ENCODE measurements around the gene IFT20. TPM values are rescaled to one million over a fixed set of nuclear protein-coding genes. Genes with fewer than 3 reads are reported as not detected.
A peak's percentile ranks its signal among the peaks of the same experiment; 100 is the strongest.

Gene IFT20
- total RNA-seq, 1 experiment from 2014 or later: 21.0 TPM

DNA sequence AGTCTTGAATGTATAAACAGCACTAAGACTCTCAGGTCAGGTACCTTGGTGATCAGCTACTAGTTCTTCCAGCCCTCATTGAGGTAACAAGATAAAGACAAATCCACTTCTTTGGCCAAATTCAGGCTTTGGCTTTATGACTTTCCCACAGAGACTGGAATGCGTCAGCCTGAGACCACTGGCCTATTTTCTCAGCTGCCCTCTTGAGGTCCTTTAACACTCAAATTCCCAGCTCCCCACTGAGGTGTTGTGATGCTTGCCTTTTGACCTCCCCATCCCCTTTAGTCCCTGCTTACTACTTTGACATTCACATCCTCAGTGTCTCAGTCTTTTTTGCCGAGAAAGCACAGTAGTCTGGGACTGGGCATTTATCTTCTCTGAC lies 10.9 kb upstream of the IFT20 start:
- Histone ChIP-seq H4K5ac (ENCODE audit: insufficient read length, low read depth, low read length) (no peak overlapping the region), H3K4me2 (ENCODE audit: insufficient read depth, insufficient read length, low read length) (no peak overlapping the region)

More for the DNA sequence above, 10.9 kb upstream of the IFT20 start:
- H2AFZ ChIP-seq (ENCODE audit: low read length): no peak overlapping the region
- H2BK20ac ChIP-seq (ENCODE audit: low read depth, low read length, poor library complexity, severe bottlenecking): no peak overlapping the region
- H4K20me1 ChIP-seq (ENCODE audit: control insufficient read depth, insufficient read depth, insufficient read length): no peaks in the 10 kb centered on the region
- TF ChIP-seq, protein P1, sequence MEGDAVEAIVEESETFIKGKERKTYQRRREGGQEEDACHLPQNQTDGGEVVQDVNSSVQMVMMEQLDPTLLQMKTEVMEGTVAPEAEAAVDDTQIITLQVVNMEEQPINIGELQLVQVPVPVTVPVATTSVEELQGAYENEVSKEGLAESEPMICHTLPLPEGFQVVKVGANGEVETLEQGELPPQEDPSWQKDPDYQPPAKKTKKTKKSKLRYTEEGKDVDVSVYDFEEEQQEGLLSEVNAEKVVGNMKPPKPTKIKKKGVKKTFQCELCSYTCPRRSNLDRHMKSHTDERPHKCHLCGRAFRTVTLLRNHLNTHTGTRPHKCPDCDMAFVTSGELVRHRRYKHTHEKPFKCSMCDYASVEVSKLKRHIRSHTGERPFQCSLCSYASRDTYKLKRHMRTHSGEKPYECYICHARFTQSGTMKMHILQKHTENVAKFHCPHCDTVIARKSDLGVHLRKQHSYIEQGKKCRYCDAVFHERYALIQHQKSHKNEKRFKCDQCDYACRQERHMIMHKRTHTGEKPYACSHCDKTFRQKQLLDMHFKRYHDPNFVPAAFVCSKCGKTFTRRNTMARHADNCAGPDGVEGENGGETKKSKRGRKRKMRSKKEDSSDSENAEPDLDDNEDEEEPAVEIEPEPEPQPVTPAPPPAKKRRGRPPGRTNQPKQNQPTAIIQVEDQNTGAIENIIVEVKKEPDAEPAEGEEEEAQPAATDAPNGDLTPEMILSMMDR (conservative IDR thresholded peaks at IDR 0.05): no peak
- H3K18ac ChIP-seq (ENCODE audit: insufficient read length, low read depth, low read length): no peak overlapping the region
- H3K4me3 Mint-ChIP-seq: no peak overlapping the region
- WGBS (ENCODE audit: extremely low coverage, insufficient read length, low lambda C conversion rate): no CpG with 5 or more reads among the region's 2 CpGs
- peak overlapping the region in 1 of 3 experiments; percentile 73; a peak in 2 of 7 replicates for H3K27ac Mint-ChIP-seq
- no peaks in the 10 kb centered on the region for H3K79me1 ChIP-seq (ENCODE audit: insufficient read depth, low read depth, low read length, poor library complexity, severe bottlenecking)
- H3K27me3 ChIP-seq (ENCODE audit: insufficient read depth, low read length): no peaks in the 10 kb centered on the region
- H3K27me3 Mint-ChIP-seq (ENCODE audit: low read depth): no peaks in the 10 kb centered on the region
- H3K4ac ChIP-seq (ENCODE audit: low read depth, low read length): no peak overlapping the region
- H4K91ac ChIP-seq (ENCODE audit: insufficient read length, low read depth, low read length): no peak overlapping the region
- no peak overlapping the region for H2BK5ac ChIP-seq (ENCODE audit: insufficient read length, low read length)
- H3K27ac ChIP-seq (ENCODE audit: insufficient read length, low read depth, low read length): no peak overlapping the region
- H2BK15ac ChIP-seq (ENCODE audit: low read depth, low read length): no peak overlapping the region
- no peak overlapping the region for H2BK12ac ChIP-seq (ENCODE audit: insufficient read length, low read depth, low read length)
- H3K4me1 ChIP-seq (ENCODE audit: insufficient read depth, low read length): no peaks in the 10 kb centered on the region
- H3K4me1 Mint-ChIP-seq: peaks cover 16 to 17% of the 10 kb centered on the region in 2 experiments
- H3K9me3 ChIP-seq (ENCODE audit: control insufficient read depth, low read depth, low read length): no peaks in the 10 kb centered on the region
- H3K56ac ChIP-seq (ENCODE audit: insufficient read length, low read depth, low read length): no peak overlapping the region
- H3K36me3 Mint-ChIP-seq (ENCODE audit: insufficient read depth in 1 of 3, low read depth in 3 of 3): peaks cover 24 to 87% (median 69%) of the 10 kb centered on the region in 3 experiments; a peak in 6 of 7 replicates
- no peaks in the 10 kb centered on the region for H3K79me2 ChIP-seq (ENCODE audit: insufficient read depth, low read length)
- H3T11ph ChIP-seq (ENCODE audit: low read length): no peak overlapping the region
- no peaks in the 10 kb centered on the region for H3K9me3 Mint-ChIP-seq
- no peak overlapping the region for H2AK5ac ChIP-seq (ENCODE audit: insufficient read length, low read length)
- no peak overlapping the region for H2BK120ac ChIP-seq (ENCODE audit: low read depth, low read length, poor library complexity, severe bottlenecking)
- DNase-seq: no peak
- H3K23me2 ChIP-seq (ENCODE audit: insufficient read length, low read depth, low read length, poor library complexity, severe bottlenecking): no peaks in the 10 kb centered on the region
- no peak overlapping the region for H4K8ac ChIP-seq (replicated peaks; ENCODE audit: insufficient read length, low read depth, low read length)
- H3K23ac ChIP-seq (ENCODE audit: insufficient read length, low read depth, low read length): no peak overlapping the region
- no peak overlapping the region for H3K9ac ChIP-seq (ENCODE audit: extremely low read depth, insufficient read length, low read length)
- no peak overlapping the region for H3K14ac ChIP-seq (ENCODE audit: insufficient read depth, low read length)
